GM18520 (cell line): Measurements from ENCODE around the gene SARS1.
"Not testable (repeated sequence)": the region's sequence is repeated elsewhere in the genome, so short reads cannot be mapped to it uniquely, and the experiment has no call there.

ENCODE experiments used
- ATAC-seq: cut with Tn5 transposase; IDR thresholded peaks from one replicate; pipeline ENCODE4 v1.9.1; 2021; ENCODE audit not compliant: unreplicated experiment

The SARS1 gene

GRCh38 chr1:109272831-109273547 is 59.3 kb downstream of the SARS1 start:
- no peak for ATAC-seq

- ATAC-seq: no peak
Observed at GRCh38 chr1:109273570-109274288, 60.0 kb downstream of the SARS1 start.

- ATAC-seq: no peak
Observed at GRCh38 chr1:109274533-109275476, 61.1 kb downstream of the SARS1 start.

GRCh38 chr1:109275706-109276345 is 62.1 kb downstream of the SARS1 start:
- ATAC-seq: no peak

GRCh38 chr1:109277434-109278204 is 63.9 kb downstream of the SARS1 start:
- ATAC-seq: no peak

- ATAC-seq: no peak
Observed at GRCh38 chr1:109279615-109280278, 66.0 kb downstream of the SARS1 start.

GRCh38 chr1:109280862-109281261 is 67.1 kb downstream of the SARS1 start:
- no peak for ATAC-seq

- no peak for ATAC-seq
Observed at GRCh38 chr1:109281680-109282496, 68.2 kb downstream of the SARS1 start.

- no peak for ATAC-seq
Observed at GRCh38 chr1:109282497-109282951, 68.8 kb downstream of the SARS1 start.

GRCh38 chr1:109282952-109283747 is 69.4 kb downstream of the SARS1 start, which contains the start of gene PSRC1:
Gene PSRC1 (minus strand): TSS chr1:109283145.
- peak; percentile 84 for ATAC-seq

GRCh38 chr1:109283748-109284600 is 70.3 kb downstream of the SARS1 start:
- ATAC-seq: no peak

- ATAC-seq: not testable (repeated sequence)
Observed at GRCh38 chr1:109286762-109287161, 73.0 kb downstream of the SARS1 start.
